HG02884 (cell line): ENCODE measurements around the gene ZNF24.
A peak's percentile ranks its signal among the peaks of the same experiment; 100 is the strongest.

ENCODE experiments used
- ATAC-seq: cut with Tn5 transposase; IDR thresholded peaks from one replicate; pipeline ENCODE4 v1.9.1; 2021; ENCODE audit warnings: mild to moderate bottlenecking, moderate library complexity; ENCODE audit not compliant: unreplicated experiment

ZNF24 gene

DNA sequence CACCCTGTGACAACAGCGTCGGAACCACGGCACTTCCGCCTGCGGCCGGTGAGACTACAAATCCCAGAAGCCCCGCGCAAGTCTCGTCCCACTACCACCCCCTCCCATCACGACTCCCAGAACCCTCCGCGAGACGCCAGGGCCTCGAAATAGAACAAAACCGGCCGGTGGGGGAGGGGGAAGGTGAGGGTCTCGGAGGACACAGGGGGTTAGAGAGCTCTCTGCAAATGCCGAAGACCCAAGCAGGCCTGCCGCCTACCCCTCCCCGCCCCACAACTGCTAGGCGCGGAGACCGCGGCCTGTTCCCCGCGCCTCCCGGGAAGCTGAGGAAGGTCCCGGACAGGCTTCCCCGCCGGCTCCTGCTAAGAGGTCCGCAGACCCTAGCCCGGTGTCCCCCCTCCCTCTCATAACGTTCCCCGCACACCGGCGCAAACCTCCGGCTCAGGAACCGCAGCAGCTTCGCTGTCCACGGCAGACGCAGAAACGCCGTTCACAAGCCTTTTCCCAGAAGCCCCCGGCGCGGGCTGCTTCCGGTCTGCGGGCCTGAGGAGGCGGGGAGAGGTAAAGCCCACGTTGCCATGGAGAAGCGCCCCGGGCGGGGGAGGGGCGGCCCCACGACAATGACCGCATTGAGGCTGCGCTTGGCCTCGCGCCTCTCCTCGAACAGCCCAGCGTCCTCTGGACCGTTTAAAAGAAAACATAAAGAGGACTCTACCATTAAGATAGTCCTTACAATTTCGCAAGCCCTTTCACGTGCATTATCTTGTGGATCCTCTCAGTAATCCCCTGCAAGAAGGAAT is at the start of gene ZNF24:
TSS of gene ZNF24 (minus strand) at position 485 of the 800 bp plus-strand sequence. CDS start 3,770 bp downstream, outside the sequence.
- ATAC-seq = peak; percentile 92

DNA sequence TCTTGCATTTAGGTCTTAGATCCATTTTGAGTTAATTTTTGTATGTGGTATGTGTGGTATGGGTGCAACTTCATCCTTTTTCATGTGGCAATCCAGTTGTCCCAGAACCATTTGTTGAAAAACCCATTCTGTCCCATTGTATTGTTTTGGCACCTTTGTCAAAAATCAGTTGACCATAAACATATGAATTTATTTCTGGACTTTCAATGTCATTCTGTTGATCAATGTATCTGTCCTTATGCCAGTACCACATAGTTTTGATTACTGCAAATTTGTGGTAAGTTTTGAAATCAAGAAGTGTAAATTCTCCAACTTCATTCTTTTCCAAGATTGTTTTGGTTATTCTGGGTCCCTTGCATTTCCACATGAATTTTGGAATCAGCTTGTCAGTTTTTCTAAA is 49.5 kb upstream of the ZNF24 start:
- no peak for ATAC-seq

DNA sequence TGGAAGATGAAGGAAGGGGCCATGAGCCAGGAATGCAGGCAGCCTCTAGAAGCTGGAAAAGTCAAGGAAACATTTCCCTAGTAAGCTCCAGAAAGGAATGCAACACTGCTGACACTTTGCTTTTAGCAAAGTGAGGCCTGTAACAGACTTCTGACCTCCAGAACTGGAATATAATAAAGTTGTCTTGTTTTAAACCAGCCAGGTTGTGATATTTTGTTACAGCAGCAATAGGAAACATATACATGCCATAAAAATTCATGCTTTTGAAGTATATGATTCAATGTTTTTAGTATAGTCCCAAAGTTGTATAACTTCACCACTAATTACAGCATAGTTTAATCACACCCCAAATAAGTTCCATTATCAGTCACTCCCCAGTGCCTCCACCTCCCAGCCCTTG is 48.2 kb upstream of the ZNF24 start:
- no peak for ATAC-seq

DNA sequence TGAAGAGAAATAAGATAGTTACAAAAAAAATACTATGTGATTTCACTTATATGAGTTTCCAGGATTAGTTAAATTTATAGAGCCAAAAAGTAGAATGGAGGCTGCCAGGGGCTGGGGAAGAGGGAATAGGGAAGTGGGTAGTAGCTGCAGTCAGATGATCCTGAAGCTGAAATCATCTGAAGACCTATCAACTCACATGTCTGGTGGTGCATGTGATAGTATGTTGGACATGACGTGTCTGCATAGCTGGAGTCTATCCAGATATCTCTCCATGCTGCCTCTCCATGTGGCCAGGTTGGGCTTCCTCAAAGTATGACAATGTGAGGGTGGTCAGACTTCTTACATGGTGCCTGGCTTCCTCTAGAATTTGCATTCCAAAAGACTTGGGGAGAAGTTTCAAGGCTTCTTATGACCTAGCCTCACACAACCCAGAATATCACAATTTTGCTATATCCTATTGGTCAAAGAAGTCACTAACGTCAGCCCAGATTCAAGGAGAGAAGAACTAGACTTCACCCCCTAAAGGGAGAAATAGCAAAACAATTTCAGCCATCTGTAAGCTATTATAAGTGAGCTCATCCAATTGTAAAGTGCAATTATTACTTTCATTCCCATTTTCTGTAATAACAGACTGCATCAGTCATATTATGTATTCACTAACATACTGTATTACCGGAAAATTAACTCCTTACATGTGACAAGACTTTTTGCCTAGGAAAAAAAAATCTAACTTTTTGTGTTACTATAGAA is 46.9 kb upstream of the ZNF24 start:
- ATAC-seq = no peak

GRCh38 chr18:35389095-35389618 is 44.9 kb upstream of the ZNF24 start:
- no peak for ATAC-seq

DNA sequence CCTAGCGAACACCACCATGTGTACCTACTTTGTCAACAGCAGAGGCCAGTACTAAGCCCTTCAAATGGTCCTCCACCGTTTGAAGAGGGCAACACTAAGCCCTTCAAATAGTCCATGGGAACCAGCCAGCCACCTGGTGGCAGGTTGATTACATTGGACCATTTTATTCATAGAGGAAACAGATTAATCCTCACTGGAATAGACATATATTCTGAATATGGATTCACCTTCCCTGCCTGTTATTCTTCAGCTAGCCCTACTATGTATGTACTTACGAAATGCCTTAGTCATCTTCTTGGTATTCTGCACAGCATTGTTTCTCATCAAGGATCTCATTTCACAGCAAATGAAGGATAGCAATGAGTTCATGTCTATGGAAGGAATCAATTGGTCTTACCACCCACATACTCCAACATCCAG is 42.9 kb upstream of the ZNF24 start:
- ATAC-seq = peak; percentile 22

DNA sequence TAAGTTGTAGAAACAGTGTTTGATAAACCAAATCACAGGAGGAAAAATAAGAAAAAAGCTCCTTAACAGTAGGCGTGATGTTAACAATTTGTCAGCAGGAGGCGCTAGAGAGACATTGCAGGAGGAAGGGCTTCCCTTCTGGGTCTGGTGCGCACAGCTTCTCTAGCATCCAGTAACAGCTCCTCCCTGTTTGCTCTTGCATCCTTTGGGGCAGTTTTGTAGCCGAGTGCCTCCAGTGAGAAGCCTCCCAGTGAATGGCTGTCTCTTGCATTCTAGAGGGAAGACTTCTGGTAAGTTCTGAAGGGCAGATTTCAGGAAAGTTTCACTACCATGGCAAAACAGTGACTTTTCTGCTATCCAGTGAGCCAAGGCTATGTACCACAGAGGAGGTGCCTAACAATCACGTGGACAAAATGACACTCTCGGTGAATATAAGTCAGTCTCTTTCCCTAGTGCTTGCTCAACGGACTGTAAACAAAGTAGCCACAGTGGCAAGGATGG is 42.4 kb upstream of the ZNF24 start:
- ATAC-seq = peak; percentile 83

GRCh38 chr18:35383136-35383535 is 38.9 kb upstream of the ZNF24 start:
- no peak for ATAC-seq

DNA sequence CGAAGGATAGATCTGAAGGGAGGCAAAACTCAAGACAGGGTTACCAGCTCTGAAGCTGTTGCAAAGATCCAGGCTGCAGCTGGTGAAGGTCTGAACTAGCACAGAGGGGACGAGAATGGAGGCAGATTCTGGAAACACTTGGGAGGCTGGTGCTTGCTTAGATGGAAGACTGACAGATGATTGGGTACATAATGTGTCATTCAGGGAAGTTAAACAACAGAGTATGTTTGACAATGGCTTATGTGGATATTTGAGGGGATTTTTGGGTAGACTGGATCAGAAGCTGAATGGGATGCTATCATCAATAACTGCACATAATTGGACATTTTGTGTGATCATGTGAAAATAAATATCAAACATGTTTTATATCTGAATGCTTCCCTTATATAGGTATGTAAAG is 35.2 kb upstream of the ZNF24 start:
- no peak for ATAC-seq

DNA sequence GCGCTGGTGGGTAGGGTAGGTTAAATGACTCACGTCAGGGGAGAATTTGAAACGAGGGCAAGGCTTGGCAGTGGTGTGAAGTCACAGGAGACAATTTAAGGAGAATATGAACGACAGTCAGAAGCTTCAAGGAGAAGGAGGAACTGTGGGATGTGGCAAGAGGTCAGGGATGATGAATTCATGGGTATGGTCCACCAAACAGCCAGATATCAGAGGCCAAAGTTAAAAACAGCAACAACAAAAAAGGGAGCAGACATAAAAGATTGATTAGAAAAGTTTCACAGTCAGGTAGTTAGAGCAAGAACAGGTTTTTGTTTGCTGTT is 34.3 kb upstream of the ZNF24 start:
- no peak for ATAC-seq

- no peak for ATAC-seq
Observed at GRCh38 chr18:35377875-35378573, 33.8 kb upstream of the ZNF24 start.

GRCh38 chr18:35376742-35377695 is 32.8 kb upstream of the ZNF24 start, which contains the start of gene ZNF396:
Gene ZNF396 (minus strand): TSS chr18:35377337. CDS start chr18:35374292, 3,045 bp downstream.
- peak; percentile 83 for ATAC-seq

DNA sequence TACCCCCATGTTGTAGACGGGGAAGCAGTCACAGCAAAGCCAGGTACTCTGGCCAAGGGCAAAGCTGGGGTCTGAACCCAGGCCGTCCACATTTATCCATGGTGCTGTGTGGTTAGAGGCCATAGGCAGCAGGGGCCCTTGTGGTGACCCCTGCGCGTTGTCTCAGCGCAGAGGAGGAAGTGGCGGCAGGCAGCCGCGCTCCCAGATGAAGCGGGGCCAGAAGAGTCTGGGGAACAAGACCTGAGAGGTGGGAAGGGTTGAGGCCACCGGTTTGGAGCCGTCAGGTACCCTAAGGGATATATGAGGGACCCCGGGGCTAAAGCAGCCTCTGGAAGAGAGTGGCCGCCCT is 32.1 kb upstream of the ZNF24 start:
- ATAC-seq = peak; percentile 48

- no peak for ATAC-seq
Observed at GRCh38 chr18:35374708-35375107, 30.5 kb upstream of the ZNF24 start.

DNA sequence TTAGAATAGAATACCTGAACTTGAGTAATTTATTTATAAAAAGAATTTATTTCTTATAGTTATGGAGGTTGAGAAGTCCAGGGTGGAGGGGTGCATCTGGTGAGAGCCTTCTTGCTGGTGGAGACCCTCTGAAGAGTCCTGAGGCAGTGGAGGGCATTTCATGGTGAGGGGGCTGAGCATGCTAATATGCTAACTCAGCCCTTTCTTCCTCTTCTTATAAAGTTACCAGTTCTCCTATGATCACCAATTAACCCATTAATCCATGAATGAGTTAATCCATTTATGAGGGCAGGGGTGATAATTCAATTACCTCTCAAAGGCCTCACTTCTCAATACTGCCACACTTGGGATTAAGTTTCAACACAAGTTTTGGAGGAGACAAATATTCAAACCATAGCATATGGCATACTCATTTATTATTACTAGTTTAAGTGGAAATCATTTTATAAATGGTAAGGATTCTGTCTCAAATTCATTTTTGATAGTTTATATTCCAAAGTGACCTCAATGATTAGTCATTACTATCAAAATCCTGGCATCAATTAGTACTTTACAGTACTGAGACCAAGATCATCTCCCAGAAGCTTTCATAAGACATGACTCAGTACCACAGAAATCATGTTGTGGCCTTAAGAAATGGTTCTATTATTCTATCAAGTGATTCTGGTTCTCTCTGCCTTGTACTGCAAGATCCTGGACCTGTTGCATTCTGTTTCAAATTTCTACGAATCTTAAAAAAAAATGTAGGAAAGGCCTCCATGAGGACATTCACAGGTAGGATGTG is 27.4 kb upstream of the ZNF24 start:
- ATAC-seq = no peak

GRCh38 chr18:35369126-35369525 is 24.9 kb upstream of the ZNF24 start:
- no peak for ATAC-seq

- ATAC-seq = no peak
Observed at GRCh38 chr18:35368595-35368994, 24.4 kb upstream of the ZNF24 start.

GRCh38 chr18:35362531-35362930 is 18.3 kb upstream of the ZNF24 start:
- ATAC-seq = no peak

DNA sequence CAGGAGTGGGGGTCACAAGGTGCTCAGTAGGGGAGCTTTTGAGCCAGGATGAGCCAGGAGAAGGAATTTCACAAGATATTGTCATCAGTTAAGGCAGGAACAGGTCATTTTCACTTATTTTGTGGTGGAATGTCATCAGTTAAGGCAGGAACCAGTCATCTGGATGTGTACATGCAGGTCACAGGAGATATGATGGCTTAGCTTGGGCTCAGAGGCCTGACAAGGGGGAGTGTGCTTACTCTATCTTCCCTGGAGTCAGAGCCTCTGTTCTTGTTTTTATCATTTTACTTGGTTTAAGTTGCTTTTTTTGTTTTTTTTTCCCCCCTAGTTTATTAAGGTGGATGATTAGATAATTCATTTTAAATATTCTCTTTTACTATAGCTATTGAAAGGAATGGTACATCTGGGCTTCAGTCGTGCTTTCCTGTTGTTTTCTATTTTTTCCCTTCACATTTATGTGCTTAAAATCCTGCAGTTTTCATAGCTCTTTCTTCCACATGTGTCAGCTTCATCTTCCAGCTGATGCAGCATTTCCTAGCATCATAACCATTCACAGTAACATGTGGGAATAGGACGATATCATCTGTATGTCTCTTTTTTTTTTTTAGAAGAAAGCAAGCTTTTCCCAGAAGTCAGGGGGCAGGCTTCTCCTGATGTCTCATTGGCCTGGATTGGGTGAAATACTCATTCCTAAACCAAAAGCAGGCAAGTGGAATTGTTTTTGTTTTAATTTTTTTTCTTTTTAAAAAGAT is 17.5 kb upstream of the ZNF24 start:
- ATAC-seq = no peak
